ENCODE data around the gene SACM1L. TPM values are rescaled to one million over a fixed set of nuclear protein-coding genes. Genes with fewer than 3 reads are reported as not detected.

The SACM1L gene
- total and polyA plus RNA-seq, 2 of the 8 experiments (the other 6 are each of a cell fraction or from before 2014, with no cell fraction given): 20.1 to 61.0 TPM

- TF ChIP-seq CHD7 (IDR thresholded peaks at IDR 0.05; ENCODE audit: insufficient replicate concordance, low read length) (no peak), ASH2L (IDR thresholded peaks at IDR 0.05; ENCODE audit: low read length) (no peak), GTF2F1 (IDR thresholded peaks at IDR 0.05; ENCODE audit: borderline replicate concordance, low read depth, low read length) (no peak), NRF1 (IDR thresholded peaks at IDR 0.05; ENCODE audit: low read depth, low read length) (no peak), RAD21 (IDR thresholded peaks at IDR 0.05 in 1 of 2, conservative IDR thresholded peaks at IDR 0.05 in 1 of 2; ENCODE audit: low read depth in 2 of 2, low read length in 2 of 2) (no peak)
Observed at GRCh38 chr3:45677841-45678240, 11.4 kb upstream of the SACM1L start (continued).

Data from H1 (cell line).